Measurements from ENCODE around the gene TAS2R40.

DNA sequence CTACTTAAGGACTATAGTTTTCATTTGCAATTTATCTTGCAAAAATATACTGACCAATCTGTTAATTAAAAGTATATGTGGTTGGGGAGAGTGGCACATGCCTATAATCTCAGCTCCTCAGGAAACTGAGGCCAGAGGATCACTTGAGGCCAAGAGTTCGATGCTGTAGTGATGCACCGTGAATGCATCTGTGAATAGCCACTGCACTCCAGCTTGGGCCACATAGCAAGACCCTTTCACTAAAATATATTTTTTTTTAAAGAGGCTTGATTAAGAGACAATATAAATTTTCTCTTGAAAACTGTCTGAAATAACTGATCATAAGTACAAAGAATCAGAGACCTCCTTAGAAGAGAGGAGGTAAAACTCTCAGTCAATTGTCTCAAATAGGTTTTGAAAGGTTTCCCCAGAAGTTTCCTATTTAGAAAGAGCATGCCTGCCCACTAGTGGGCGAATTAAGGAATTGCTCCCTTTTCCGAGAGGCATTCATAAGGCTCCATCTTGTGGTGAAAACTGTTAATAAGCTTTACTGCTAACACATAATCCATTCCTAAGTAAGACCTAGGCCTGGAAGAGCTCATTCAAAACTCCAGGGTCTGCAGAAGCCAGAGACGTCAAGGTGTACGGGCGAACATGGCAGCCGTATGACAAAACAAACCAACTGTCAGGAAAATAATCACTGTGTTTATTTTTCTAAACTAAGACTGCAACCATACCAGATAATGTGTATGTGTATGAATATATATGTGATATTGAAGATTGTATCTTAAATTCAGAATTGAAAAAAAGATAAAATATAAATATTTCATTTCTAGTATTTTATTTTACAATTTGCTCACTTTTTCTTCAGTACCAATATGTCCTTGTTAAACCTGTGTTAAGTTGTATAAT is 6.8 kb upstream of the TAS2R40 start:
- TF ChIP-seq, protein P1, sequence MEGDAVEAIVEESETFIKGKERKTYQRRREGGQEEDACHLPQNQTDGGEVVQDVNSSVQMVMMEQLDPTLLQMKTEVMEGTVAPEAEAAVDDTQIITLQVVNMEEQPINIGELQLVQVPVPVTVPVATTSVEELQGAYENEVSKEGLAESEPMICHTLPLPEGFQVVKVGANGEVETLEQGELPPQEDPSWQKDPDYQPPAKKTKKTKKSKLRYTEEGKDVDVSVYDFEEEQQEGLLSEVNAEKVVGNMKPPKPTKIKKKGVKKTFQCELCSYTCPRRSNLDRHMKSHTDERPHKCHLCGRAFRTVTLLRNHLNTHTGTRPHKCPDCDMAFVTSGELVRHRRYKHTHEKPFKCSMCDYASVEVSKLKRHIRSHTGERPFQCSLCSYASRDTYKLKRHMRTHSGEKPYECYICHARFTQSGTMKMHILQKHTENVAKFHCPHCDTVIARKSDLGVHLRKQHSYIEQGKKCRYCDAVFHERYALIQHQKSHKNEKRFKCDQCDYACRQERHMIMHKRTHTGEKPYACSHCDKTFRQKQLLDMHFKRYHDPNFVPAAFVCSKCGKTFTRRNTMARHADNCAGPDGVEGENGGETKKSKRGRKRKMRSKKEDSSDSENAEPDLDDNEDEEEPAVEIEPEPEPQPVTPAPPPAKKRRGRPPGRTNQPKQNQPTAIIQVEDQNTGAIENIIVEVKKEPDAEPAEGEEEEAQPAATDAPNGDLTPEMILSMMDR (IDR thresholded peaks at IDR 0.05; ENCODE audit: insufficient read depth, low read length, poor library complexity, severe bottlenecking): peak; percentile 98
- no peak for TF ChIP-seq EZH2phosphoT487 (conservative IDR thresholded peaks at IDR 0.05; ENCODE audit: low read length)
